H1 (cell line): ENCODE measurements around the gene CABP1. TPM values are rescaled to one million over a fixed set of nuclear protein-coding genes. Genes with fewer than 3 reads are reported as not detected.
A peak's percentile ranks its signal among the peaks of the same experiment; 100 is the strongest.

Experiments used
- CTCF ChIA-PET: fragments of 300-600 bp; sonication (Branson Sonifier 250); formaldehyde crosslinking; loops from one replicate; lab custom pipeline; 2021; ENCODE audit not compliant: partially characterized antibody; lab: Charles Lee
- POLR2A ChIA-PET: fragments of 300-600 bp; sonication (Branson Sonifier 250); formaldehyde crosslinking; loops from one replicate; lab custom pipeline; 2021; ENCODE audit warnings: inconsistent platforms; ENCODE audit not compliant: partially characterized antibody; lab: Charles Lee
- DNase-seq, 2 experiments: peaks; one replicate each; pipeline versions ENCODE4 v3.0.0 to v3.0.0-alpha.2; 2010 to 2022; ENCODE audit warnings: low spot score in 2 of 2, low read depth in 1 of 2, mixed read lengths in 1 of 2
- FAIRE-seq: peaks from 2 replicates; lab custom pipeline; 2011; peaks lifted over from hg19 to GRCh38; lab: Jason Lieb, UNC
- H2AFZ ChIP-seq: 2 replicates; pipeline ENCODE4 v1.8.1; 2012; ENCODE audit warnings: low read length, inconsistent platforms
- H2AK5ac ChIP-seq: 2 replicates; pipeline ENCODE4 v1.6.1; 2013; ENCODE audit warnings: low read depth, low read length
- H2BK120ac ChIP-seq: replicated peaks from 2 replicates; pipeline ENCODE3; 2013; ENCODE audit warnings: low read depth, low read length, inconsistent platforms
- H2BK12ac ChIP-seq: 2 replicates; pipeline ENCODE4 v1.6.1; 2013; ENCODE audit warnings: low read depth, low read length
- H2BK15ac ChIP-seq: 2 replicates; pipeline ENCODE4 v1.6.1; 2013; ENCODE audit warnings: low read length
- H2BK20ac ChIP-seq: 2 replicates; pipeline ENCODE4 v1.6.1; 2013; ENCODE audit warnings: low read length
- H2BK5ac ChIP-seq: 2 replicates; pipeline ENCODE4 v1.6.1; 2013; ENCODE audit warnings: low read depth, low read length
- H3K14ac ChIP-seq: 2 replicates; pipeline ENCODE4 v1.6.1; 2013; ENCODE audit warnings: inconsistent platforms; ENCODE audit not compliant: insufficient read length
- H3K18ac ChIP-seq: 2 replicates; pipeline ENCODE4 v1.6.1; 2013; ENCODE audit warnings: low read length; ENCODE audit errors: extremely low read depth
- H3K23ac ChIP-seq: 2 replicates; pipeline ENCODE4 v1.6.1; 2013; ENCODE audit warnings: inconsistent platforms; ENCODE audit not compliant: insufficient read length
- H3K23me2 ChIP-seq: 2 replicates; pipeline ENCODE4 v1.6.1; 2013; ENCODE audit warnings: low read depth, low read length
- H3K27ac ChIP-seq: 2 replicates; pipeline ENCODE4 v1.6.1; 2011; ENCODE audit warnings: low read depth, low read length, inconsistent platforms
- H3K27me3 ChIP-seq, 4 experiments: replicated peaks in 1 of 4; 1 replicate in 1 of 4; 2 replicates in 3 of 4; pipeline versions ENCODE4 v1.6.1 to v1.8.1; 2011 to 2013; ENCODE audit warnings: low read length in 3 of 4, mild to moderate bottlenecking in 3 of 4, inconsistent platforms in 2 of 4, mixed read lengths in 2 of 4, moderate library complexity in 1 of 4; ENCODE audit not compliant: control insufficient read depth in 3 of 4, insufficient read depth in 3 of 4; ENCODE audit errors: extremely low read depth in 1 of 4
- H3K36me3 ChIP-seq, 4 experiments: 2 replicates each; pipeline versions ENCODE4 v1.6.1 to v1.8.1; 2011 to 2013; ENCODE audit warnings: mild to moderate bottlenecking in 4 of 4, low read length in 3 of 4, moderate library complexity in 2 of 4, control low read depth in 1 of 4, inconsistent platforms in 1 of 4; ENCODE audit not compliant: insufficient read depth in 4 of 4, control insufficient read depth in 2 of 4
- H3K4ac ChIP-seq: replicated peaks from 2 replicates; pipeline ENCODE3; 2013; ENCODE audit warnings: low read length, low read depth, mixed read lengths, inconsistent platforms; ENCODE audit not compliant: insufficient read length
- H3K4me1 ChIP-seq, 4 experiments: replicated peaks in 1 of 4; 1 replicate in 1 of 4; 2 replicates in 3 of 4; pipeline versions ENCODE4 v1.6.1 to v1.8.1; 2011 to 2013; ENCODE audit warnings: low read length in 3 of 4, inconsistent platforms in 2 of 4, mixed read lengths in 1 of 4; ENCODE audit not compliant: insufficient read depth in 4 of 4, control insufficient read depth in 3 of 4
- H3K4me2 ChIP-seq, 2 experiments: 2 replicates each; pipeline versions ENCODE4 v1.6.1 to v1.8.1; 2011 to 2013; ENCODE audit warnings: low read depth in 2 of 2, low read length in 2 of 2, control low read depth in 1 of 2, inconsistent platforms in 1 of 2, mild to moderate bottlenecking in 1 of 2; ENCODE audit not compliant: insufficient read depth in 1 of 2
- H3K4me3 ChIP-seq, 4 experiments: fragments of 200-600, 300-600 bp in 1 of 4; sonication (generic), shearing (Covaris generic), sonication (Bioruptor Twin) in 1 of 4; 2 replicates each; pipeline versions ENCODE4 v1.5.1 to v1.8.1; 2011 to 2016; ENCODE audit warnings: low read length in 4 of 4, low read depth in 3 of 4, control low read depth in 2 of 4, inconsistent platforms in 2 of 4, mild to moderate bottlenecking in 2 of 4, mixed read lengths in 1 of 4, moderate library complexity in 1 of 4; ENCODE audit not compliant: insufficient read depth in 2 of 4; ENCODE audit errors: extremely low read depth in 1 of 4
- H3K56ac ChIP-seq: replicated peaks from 2 replicates; pipeline ENCODE3; 2013; ENCODE audit warnings: low read depth, mild to moderate bottlenecking, mixed read lengths, low read length, inconsistent platforms; ENCODE audit not compliant: insufficient read length
- H3K79me1 ChIP-seq: 2 replicates; pipeline ENCODE4 v1.6.1; 2013; ENCODE audit warnings: low read depth, low read length, control low read depth
- H3K79me2 ChIP-seq, 2 experiments: 2 replicates each; pipeline versions ENCODE4 v1.6.1 to v1.8.1; 2012 to 2013; ENCODE audit warnings: low read length in 2 of 2, mild to moderate bottlenecking in 2 of 2, inconsistent platforms in 1 of 2; ENCODE audit not compliant: insufficient read depth in 2 of 2, control insufficient read depth in 1 of 2
- H3K9ac ChIP-seq, 4 experiments: replicated peaks in 1 of 4; 1 replicate in 1 of 4; 2 replicates in 3 of 4; pipeline versions ENCODE4 v1.6.1 to v1.8.1; 2011 to 2013; ENCODE audit warnings: low read depth in 3 of 4, low read length in 3 of 4, control low read depth in 2 of 4, mild to moderate bottlenecking in 2 of 4, moderate library complexity in 2 of 4, inconsistent platforms in 1 of 4; ENCODE audit errors: extremely low read depth in 1 of 4
- H3K9me3 ChIP-seq, 2 experiments: 2 replicates each; pipeline versions ENCODE4 v1.6.1 to v1.8.1; 2012 to 2013; ENCODE audit warnings: mild to moderate bottlenecking in 2 of 2, moderate library complexity in 2 of 2, control low read depth in 1 of 2, inconsistent platforms in 1 of 2, low read depth in 1 of 2, low read length in 1 of 2, mixed read lengths in 1 of 2; ENCODE audit not compliant: insufficient read depth in 2 of 2
- H4K20me1 ChIP-seq, 2 experiments: replicated peaks in 1 of 2; 2 replicates each; pipeline versions ENCODE3 to v1.8.1; 2011 to 2013; ENCODE audit warnings: inconsistent platforms in 2 of 2, low read length in 2 of 2, mild to moderate bottlenecking in 1 of 2; ENCODE audit not compliant: insufficient read depth in 2 of 2, control insufficient read depth in 1 of 2
- H4K5ac ChIP-seq: 2 replicates; pipeline ENCODE4 v1.6.1; 2013; ENCODE audit warnings: low read length, low read depth, mixed read lengths, inconsistent platforms; ENCODE audit not compliant: insufficient read length
- H4K8ac ChIP-seq: 2 replicates; pipeline ENCODE4 v1.8.0; 2013; ENCODE audit warnings: mild to moderate bottlenecking, moderate library complexity, low read length, inconsistent platforms; ENCODE audit not compliant: insufficient read depth; ENCODE audit errors: extremely low read depth
- H4K91ac ChIP-seq: replicated peaks from 2 replicates; pipeline ENCODE3; 2013; ENCODE audit warnings: low read length, mixed read lengths, inconsistent platforms; ENCODE audit not compliant: insufficient read length
- CEBPB ChIP-seq: IDR thresholded peaks from 2 replicates; pipeline ENCODE4 v1.6.1; 2012; ENCODE audit warnings: low read depth, low read length
- CREB1 ChIP-seq: IDR thresholded peaks from 2 replicates; pipeline ENCODE4 v1.6.1; 2012; ENCODE audit warnings: inconsistent platforms
- POU5F1 ChIP-seq: IDR thresholded peaks from 2 replicates; pipeline ENCODE4 v1.6.1; 2011; ENCODE audit warnings: low read depth, mild to moderate bottlenecking, low read length, moderate library complexity
- RXRA ChIP-seq: IDR thresholded peaks from 2 replicates; pipeline ENCODE4 v1.6.1; 2011; ENCODE audit warnings: low read depth, mild to moderate bottlenecking, low read length, moderate library complexity; ENCODE audit not compliant: insufficient read depth
- SIN3A ChIP-seq, 2 experiments: IDR thresholded peaks in 1 of 2; conservative IDR thresholded peaks in 1 of 2; 2 replicates each; pipeline ENCODE4 v1.6.1; 2011 to 2012; ENCODE audit warnings: low read length in 2 of 2, improper control_type of control experiment in 1 of 2, low read depth in 1 of 2, mild to moderate bottlenecking in 1 of 2
- SP1 ChIP-seq: IDR thresholded peaks from 2 replicates; pipeline ENCODE4 v1.6.1; 2011; ENCODE audit warnings: low read depth, low read length
- SP2 ChIP-seq: IDR thresholded peaks from 2 replicates; pipeline ENCODE4 v1.6.1; 2012; ENCODE audit warnings: mild to moderate bottlenecking, low read length, inconsistent platforms
- WGBS, 2 experiments: shearing (Covaris generic) in 1 of 2; methylation state at CpG; one replicate each; pipeline versions ENCODE4 v1.1.6 to v1.1.7; 2013 to 2015; ENCODE audit warnings: low lambda C conversion rate in 2 of 2, mixed read lengths in 2 of 2, inconsistent platforms in 1 of 2, low coverage in 1 of 2, missing lambda C conversion rate in 1 of 2; ENCODE audit not compliant: insufficient replicate concordance in 2 of 2, insufficient coverage in 1 of 2, insufficient read length in 1 of 2; ENCODE audit errors: extremely low coverage in 1 of 2, missing lambda C conversion rate in 1 of 2; 5-methylcytosine and 5-hydroxymethylcytosine counted together
- polyA plus RNA-seq, 7 experiments: library from polyadenylated mRNA; depleted of rRNA in 3 of 7; stranded (reverse) in 5 of 7; unstranded in 2 of 7; fragments of >200 nt in 5 of 7; fragments of 200-250 nt in 2 of 7; gene quantifications; 1 replicate in 5 of 7; 2 replicates in 1 of 7; 4 replicates in 1 of 7; pipeline versions ENCODE4 v1.2.1 to v1.2.3, GENCODE V29; 2011 to 2013; ENCODE audit warnings: missing spikeins in 2 of 7, mixed read lengths in 2 of 7
- total RNA-seq: library from RNA; stranded (reverse); fragmentation: NEBNext Ultra II Directional; extraction: Animal tissue kit (Norgen Biotek cat#: 25700); gene quantifications from 2 replicates; pipeline ENCODE4 v1.2.1, GENCODE V29; 2021
- TF ChIP-seq, protein P1 (sequence below): IDR thresholded peaks from 2 replicates; pipeline ENCODE4 v1.6.1; 2011; ENCODE audit warnings: low read depth, mild to moderate bottlenecking, low read length; ENCODE audit not compliant: insufficient read depth

The CABP1 gene
- total and polyA plus RNA-seq, 2 of the 8 experiments (the other 6 are each of a cell fraction or from before 2014, with no cell fraction given), result 3.9 to 7.4 TPM

DNA sequence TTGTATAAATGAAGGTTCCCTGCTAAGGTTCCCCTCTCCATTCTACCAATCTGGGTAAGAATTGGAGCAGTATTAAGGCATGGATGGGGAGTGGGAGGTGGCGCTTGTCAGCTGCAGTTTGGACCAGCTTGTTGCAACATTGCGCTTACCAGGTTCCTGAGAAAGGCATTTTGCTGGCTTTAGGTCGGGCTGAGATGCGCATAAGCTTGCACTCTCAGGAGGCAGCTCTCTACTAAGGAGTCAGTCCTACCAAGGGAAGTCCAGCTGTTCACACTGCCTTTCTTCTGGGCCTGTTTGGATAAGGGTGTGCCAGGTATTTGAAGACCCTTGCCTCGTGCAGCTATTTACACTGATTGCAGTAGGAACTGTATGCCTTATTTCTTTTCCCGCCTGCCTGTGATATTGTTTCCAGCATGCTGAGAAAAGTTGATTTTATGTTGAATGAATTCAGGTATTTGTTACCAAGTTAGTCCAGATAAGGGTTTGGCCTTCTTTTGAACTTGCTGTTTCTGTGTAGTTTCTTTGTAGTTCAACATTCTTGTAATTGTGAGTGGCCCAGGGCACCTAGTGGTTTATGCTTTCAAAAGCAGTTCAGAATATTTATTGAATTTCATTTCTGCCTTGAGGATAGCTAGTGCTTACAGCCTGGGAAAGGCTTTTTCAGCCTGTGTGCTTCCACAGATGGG, 49.1 kb downstream of the CABP1 start:
- peak overlapping the region; percentile 87 to 96 for H3K4me2 ChIP-seq
- no peak overlapping the region for H3K56ac ChIP-seq
- no peak overlapping the region for H3K23ac ChIP-seq
- WGBS, 2 experiments, result 66% methylated on average over 6 of the region's 6 CpGs; no CpG with 5 or more reads in 1 of the 2 experiments
- no peaks in the 10 kb centered on the region for H3K9me3 ChIP-seq
- H3K14ac ChIP-seq, result no peak overlapping the region
- peaks cover 43 to 73% of the 10 kb centered on the region in 2 experiments for H3K79me2 ChIP-seq
- ChIA-PET POLR2A (interaction anchor here (0.6 to 4.5 kb wide), 7 partner anchors 10 to 128 kb away, joined by 3 to 28 read pairs (median 3); no protein-coding TSS in a partner anchor), CTCF (interaction anchor here (0.6 to 10.4 kb wide), 9 partner anchors 13 to 283 kb away, joined by 3 to 87 read pairs (median 4); partner anchors contain the start of gene CABP1)
- H2BK120ac ChIP-seq, result no peak overlapping the region
- H3K79me1 ChIP-seq, result peaks cover 11% of the 10 kb centered on the region; the same call in 1 of the 2 replicates
- FAIRE-seq, result no peak
- H2BK20ac ChIP-seq, result no peak overlapping the region
- H2AFZ ChIP-seq, result no peak overlapping the region
- H2BK15ac ChIP-seq, result no peak overlapping the region
- H3K4ac ChIP-seq, result no peak overlapping the region
- H4K20me1 ChIP-seq, result peaks cover 20 to 22% of the 10 kb centered on the region in 2 experiments
- peaks cover 0 to 7% (median 6%) of the 10 kb centered on the region in 4 experiments; a peak in 4 of 8 replicates for H3K36me3 ChIP-seq
- no peak overlapping the region for H3K27ac ChIP-seq
- H3K4me1 ChIP-seq, result peaks cover 6 to 22% (median 16%) of the 10 kb centered on the region in 4 experiments; a peak in 6 of 7 replicates
- no peak overlapping the region for H2AK5ac ChIP-seq
- H4K91ac ChIP-seq, result no peak overlapping the region
- H4K8ac ChIP-seq, result no peak overlapping the region
- no peak overlapping the region for H3K18ac ChIP-seq
- no peak overlapping the region for H4K5ac ChIP-seq
- peaks cover 16% of the 10 kb centered on the region for H3K23me2 ChIP-seq
- H3K9ac ChIP-seq, result no peak overlapping the region
- DNase-seq, result no peak
- H3K27me3 ChIP-seq, result no peaks in the 10 kb centered on the region
- TF ChIP-seq, protein P1, sequence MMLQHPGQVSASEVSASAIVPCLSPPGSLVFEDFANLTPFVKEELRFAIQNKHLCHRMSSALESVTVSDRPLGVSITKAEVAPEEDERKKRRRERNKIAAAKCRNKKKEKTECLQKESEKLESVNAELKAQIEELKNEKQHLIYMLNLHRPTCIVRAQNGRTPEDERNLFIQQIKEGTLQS, result no peak
- TF ChIP-seq SP1 (no peak), SIN3A (conservative IDR thresholded peaks at IDR 0.05 in 1 of 2, IDR thresholded peaks at IDR 0.05 in 1 of 2; ENCODE audit: low read depth in 1 of 2, low read length in 2 of 2) (0 out of 4 replicates have a peak, but pooled peaks have one; percentile 18 to 41), CEBPB (0 out of 2 replicates have a peak, but pooled peaks have one; percentile 29), CREB1 (no peak), POU5F1 (0 out of 2 replicates have a peak, but pooled peaks have one; percentile 14), RXRA (no peak), SP2 (no peak)
- H2BK12ac ChIP-seq, result no peak overlapping the region
- peak overlapping the region; percentile 54; the same call in 1 of the 2 replicates for H2BK5ac ChIP-seq
- H3K4me3 ChIP-seq, result peak overlapping the region; percentile 26 to 92 (median 82); a peak in 7 of 8 replicates
